Activated CD4-positive, alpha-beta T cell treated with anti-CD3 and anti-CD28 coated beads, Interleukin-2, amount 50 U/mL, for 48 hours (primary cell): ENCODE measurements around the gene ATRX.
"Not testable (repeated sequence)": the region's sequence is repeated elsewhere in the genome, so short reads cannot be mapped to it uniquely, and the experiment has no call there.

Experiments
- DNase-seq, 2 experiments: peaks; one replicate each; pipeline ENCODE4 v3.0.0-alpha.2; 2020

The ATRX gene

DNA sequence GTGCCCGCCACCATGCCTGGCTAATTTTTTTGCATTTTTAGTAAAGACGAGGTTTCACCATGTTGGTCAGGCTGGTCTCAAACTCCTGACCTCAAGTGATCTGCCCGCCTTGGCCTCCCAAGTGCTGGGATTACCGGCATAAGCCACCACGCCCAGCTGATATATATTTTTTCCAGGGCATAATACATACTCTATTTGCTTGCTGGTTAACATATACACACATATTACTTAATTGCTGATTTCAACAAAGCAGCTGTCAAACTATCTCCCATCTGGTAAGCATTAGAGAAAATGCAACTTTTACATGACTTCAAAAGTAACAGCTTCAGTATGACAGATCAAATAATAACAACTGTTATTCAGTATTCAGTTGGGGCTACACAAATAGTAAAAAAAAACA lies 164.6 kb downstream of the ATRX start:
- DNase-seq, result not testable (repeated sequence)

DNA sequence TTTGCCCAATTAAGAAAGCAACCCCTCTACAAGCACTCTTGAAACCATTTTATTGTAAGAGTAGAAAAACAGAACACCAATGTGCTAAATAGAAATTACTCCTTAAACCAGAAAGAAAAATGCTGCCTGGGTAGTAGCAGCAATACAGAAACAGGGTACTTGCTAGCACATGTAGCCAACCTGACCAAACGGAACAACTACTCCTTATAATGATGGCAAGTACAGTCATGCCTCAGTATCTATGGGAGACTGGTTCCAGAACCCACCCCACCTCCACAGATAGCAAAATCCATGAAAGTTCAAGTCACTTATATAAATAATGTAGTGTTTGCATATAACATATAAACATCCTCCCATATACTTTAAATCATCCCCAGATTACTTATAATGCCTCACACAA lies 168.8 kb downstream of the ATRX start:
- DNase-seq, result no peak

GRCh38 chrX:77603635-77604336 lies 182.2 kb downstream of the ATRX start:
- DNase-seq, result no peak

DNA sequence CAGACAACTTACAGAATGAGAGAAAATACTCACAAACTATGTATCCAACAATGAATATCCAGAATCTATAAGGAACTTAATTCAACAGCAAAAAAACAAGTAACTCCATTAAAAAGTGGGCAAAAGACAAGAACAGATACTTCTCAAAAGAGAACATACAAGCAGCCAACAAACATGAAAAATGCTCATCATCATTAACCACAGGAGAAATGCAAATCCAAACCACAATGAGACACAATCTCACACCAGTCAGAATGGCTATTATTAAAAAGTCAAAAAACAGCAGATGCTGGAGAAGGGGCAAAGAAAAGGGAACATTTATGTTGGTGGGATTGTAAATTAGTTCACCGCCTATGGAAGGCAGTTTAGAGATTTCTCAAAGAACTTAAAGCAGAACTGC lies 188.5 kb downstream of the ATRX start:
- no peak for DNase-seq

DNA sequence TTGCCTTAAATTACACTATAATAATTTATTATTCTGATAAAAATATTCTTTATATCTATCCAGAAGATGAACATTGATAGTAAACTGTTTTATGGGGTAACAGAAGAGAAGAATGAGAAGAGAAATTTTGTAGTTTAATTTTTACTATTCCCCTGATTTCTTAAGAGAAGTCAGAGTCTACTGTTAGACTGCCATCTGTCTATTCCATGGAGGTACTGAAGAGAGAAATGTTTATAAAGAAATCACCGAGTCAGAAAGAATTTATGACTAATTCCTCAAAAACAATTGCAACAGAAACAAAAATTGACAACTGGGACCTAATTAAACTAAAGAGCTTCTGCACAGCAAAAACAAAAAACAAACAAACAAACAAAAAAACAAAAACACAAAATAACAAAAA lies 188.9 kb downstream of the ATRX start:
- DNase-seq, result no peak

- DNase-seq, result no peak
Measured at GRCh38 chrX:77595848-77596247, 190.2 kb downstream of the ATRX start.

DNA sequence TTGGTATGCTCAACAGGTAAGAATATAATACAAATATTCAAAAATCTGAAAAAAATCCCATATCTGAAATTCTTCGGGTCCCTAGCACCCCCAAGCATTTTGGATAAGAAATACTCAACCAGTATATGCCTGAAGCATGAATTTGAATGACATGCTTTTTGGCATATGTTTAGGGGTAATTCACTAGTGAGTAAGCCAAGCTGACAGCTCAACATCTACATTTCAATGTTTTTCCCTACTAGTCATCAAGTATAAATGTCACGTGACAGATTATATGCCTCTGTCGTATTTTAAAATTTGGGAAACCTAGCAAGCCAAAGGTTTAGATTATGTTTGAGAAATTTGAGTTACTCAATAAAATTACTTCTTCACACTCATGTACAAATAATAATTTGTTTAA lies 213.7 kb downstream of the ATRX start:
- DNase-seq, result no peak

DNA sequence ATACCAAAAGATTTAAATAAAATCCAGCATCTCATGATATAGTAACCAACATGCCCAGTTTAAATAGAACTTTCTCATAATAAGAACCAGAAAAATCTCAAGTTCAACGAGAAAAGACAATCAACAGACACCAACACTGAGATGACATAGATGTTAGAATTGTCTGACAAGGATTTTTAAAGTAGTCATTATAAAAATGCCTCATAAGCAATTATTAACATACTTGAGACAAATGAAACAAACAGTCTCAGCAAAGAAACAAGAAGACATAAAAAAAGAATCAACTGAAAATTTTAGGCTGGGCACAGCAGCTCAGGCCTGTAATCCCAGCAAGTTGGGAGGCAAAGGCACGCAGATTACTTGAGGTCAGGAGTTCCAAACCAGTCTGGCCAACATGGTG lies 220.7 kb downstream of the ATRX start:
- DNase-seq, result no peak

DNA sequence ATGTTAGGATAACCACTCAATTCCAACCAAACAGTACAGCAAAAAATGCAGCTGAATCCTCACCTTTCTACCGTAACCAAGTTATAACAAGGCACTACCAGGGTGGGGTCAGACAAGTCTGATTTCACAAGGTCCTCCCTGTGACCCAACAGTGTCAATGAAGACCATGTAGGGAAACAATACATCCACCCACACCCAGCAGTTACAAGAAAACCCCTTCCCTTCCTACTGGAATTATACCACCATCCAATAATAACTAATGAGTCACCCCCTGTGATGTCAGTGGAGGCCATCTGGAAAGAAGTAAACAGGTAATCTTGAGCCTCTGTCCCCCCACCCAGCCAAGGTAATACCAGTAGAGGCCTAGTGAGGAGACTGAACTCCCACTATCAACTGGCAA lies 221.2 kb downstream of the ATRX start:
- no peak for DNase-seq

- no peak for DNase-seq
Measured at GRCh38 chrX:77561372-77561771, 224.6 kb downstream of the ATRX start.

- DNase-seq, result no peak
Measured at GRCh38 chrX:77556276-77556675, 229.7 kb downstream of the ATRX start.

DNA sequence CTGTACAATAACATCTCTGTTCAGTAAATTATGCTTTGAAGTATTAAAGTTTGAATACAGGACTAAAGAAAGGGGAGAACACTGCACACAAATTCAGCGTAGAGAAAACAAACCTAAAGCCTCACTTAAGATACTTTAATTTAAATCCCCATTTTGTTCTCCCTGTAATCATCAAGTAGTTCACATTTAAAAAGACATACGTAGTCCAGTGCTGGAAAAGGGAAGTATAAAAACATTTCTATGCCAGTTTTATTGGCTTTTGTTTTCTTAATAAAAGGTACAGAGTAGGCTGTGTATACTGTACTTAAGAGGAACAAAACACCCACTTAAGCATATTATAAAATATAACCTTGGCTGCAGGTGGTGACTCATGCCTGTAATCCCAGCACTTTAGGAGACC lies 237.3 kb downstream of the ATRX start:
- DNase-seq, result no peak

- not testable (repeated sequence) for DNase-seq
Measured at GRCh38 chrX:77539778-77540177, 246.2 kb downstream of the ATRX start.

GRCh38 chrX:77531261-77531660 lies 254.8 kb downstream of the ATRX start:
- not testable (repeated sequence) for DNase-seq

- no peak for DNase-seq
Measured at GRCh38 chrX:77528034-77528433, 258.0 kb downstream of the ATRX start.

- no peak for DNase-seq
Measured at GRCh38 chrX:77527233-77528001, 258.6 kb downstream of the ATRX start.

GRCh38 chrX:77519765-77520164 lies 266.3 kb downstream of the ATRX start:
- DNase-seq, result no peak

- DNase-seq, result no peak
Measured at GRCh38 chrX:77514177-77514576, 271.8 kb downstream of the ATRX start.

DNA sequence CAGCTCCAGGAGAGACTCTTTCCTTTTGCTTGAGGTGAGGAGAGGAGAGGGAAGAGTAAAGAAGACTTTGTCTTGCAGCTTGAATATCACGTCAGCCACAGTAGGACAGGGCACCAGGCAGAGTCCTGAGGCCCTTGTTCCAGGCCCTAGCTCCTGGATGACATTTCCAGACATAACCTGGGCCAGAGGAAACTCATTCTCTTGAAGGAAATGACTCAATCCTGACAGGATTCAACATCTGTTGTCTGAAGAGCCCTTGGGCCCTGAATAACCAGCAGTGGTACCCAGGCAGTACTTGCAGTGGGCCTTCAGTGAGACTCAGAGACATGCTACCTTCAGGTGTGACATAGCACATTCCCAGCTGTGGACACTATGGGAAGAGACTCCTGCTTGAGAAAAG lies 276.0 kb downstream of the ATRX start:
- no peak for DNase-seq

- DNase-seq, result no peak
Measured at GRCh38 chrX:77505227-77505626, 280.8 kb downstream of the ATRX start.

GRCh38 chrX:77502951-77503525 lies 283.0 kb downstream of the ATRX start:
- DNase-seq, result no peak

DNA sequence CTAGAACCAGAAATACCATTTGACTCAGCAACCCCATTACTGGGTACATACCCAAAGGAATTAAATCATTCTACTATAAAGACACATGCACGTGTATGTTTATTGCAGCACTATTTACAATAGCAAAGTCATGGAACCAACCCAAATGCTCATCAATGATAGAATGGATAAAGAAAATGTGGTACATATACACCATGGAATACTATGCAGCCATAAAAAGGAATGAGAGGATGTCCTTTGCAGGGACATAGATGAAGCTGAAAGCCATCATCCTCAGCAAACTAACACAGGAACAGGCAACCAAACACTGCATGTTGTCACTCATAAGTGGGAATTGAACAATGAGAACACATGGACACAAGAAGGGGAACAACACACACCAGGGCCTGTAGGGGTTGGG lies 285.9 kb downstream of the ATRX start:
- DNase-seq, result not testable (repeated sequence)

GRCh38 chrX:77493677-77494553 lies 292.1 kb downstream of the ATRX start:
- DNase-seq, result no peak
